Measurements from ENCODE around the gene FAAP20.
A peak's percentile ranks its signal among the peaks of the same experiment; 100 is the strongest.

FAAP20 gene

DNA sequence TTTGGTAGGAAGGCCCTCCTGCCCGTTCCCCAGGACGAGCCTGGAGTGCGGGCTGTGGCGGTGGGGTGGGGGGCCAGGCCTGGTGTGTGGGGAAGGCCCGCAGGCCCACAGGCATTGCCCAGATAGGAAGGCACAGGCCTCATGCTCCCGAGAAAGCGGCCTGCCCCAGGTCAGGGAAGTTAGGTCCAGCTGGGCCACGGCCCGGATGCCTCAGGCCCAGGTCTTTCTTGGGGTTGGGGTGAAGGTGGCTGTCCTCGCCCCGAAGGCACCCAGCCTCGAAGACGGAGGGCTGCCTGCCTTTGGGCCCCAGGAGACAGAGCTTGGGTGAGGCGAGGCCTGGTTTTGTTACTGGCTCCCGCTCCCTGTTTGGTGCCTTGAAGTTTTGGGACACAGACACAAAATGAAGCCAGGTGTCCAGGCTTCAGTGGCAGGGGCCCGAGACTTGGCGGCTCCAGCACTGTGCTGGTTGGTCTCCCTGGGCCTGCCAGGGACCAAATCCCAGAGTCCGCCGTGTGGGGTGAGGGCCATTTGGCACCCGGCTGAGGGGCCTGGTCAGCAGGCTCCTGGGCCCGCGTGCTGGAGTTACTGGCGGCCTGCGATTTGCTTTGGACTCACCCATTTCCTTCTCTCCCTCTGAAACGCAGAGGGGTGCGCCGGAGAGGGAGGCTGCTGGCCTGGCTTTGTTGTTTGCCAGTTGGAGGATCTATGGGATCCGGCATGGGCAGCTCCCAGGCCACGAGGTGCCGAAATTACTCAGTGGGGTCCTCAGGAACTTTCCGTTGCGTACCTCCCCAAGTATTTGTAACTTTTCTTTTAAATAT is 35.5 kb upstream of the FAAP20 start:
- DNase-seq = no peak

DNA sequence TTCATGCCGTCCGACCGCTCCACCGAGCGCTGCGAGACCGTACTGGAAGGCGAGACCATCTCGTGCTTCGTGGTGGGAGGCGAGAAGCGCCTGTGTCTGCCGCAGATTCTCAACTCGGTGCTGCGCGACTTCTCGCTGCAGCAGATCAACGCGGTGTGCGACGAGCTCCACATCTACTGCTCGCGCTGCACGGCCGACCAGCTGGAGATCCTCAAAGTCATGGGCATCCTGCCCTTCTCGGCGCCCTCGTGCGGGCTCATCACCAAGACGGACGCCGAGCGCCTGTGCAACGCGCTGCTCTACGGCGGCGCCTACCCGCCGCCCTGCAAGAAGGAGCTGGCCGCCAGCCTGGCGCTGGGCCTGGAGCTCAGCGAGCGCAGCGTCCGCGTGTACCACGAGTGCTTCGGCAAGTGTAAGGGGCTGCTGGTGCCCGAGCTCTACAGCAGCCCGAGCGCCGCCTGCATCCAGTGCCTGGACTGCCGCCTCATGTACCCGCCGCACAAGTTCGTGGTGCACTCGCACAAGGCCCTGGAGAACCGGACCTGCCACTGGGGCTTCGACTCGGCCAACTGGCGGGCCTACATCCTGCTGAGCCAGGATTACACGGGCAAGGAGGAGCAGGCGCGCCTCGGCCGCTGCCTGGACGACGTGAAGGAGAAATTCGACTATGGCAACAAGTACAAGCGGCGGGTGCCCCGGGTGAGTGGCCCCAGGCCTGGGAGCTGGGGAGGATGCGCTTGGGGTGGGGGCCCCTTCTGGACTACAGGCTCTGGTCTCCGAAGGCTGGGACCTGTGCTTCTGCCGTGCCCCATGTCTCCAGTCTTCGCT is 34.7 kb upstream of the FAAP20 start:
- peak; percentile 60 for DNase-seq

DNA sequence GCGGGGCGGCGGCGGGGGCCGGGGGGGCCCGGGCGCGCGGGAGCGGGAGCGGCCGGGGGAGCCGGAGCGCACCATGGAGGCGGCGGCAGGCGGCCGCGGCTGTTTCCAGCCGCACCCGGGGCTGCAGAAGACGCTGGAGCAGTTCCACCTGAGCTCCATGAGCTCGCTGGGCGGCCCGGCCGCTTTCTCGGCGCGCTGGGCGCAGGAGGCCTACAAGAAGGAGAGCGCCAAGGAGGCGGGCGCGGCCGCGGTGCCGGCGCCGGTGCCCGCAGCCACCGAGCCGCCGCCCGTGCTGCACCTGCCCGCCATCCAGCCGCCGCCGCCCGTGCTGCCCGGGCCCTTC is 34.1 kb upstream of the FAAP20 start:
- DNase-seq = peak; percentile 46

DNA sequence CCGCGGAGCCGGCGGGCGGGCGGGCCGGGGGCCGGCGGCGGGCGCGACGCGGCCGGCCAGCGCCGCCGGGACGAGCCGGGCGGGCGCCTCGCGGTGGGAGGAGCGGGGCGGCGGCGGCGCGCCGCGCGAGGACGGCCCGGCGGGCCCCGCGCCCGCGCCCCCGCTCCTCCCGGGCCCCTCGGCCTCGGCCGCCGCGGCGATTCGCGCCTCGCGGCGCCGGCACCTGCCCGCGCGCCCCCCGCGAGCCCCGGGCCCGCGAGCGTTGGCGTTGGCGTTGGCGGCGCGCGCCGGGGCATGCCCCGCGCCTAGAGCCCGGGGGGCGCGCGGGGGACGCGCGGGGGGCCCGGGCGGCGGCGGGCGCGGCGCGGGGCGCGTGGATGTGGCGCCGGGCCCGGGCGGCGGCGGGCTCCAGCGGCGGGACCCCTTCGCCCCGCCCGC is 33.6 kb upstream of the FAAP20 start, which contains the start of gene SKI:
Gene SKI, plus strand, starts transcription at position 163 of the 438 bp plus-strand sequence. CDS start 448 bp downstream, outside the sequence.
- no peak for DNase-seq

DNA sequence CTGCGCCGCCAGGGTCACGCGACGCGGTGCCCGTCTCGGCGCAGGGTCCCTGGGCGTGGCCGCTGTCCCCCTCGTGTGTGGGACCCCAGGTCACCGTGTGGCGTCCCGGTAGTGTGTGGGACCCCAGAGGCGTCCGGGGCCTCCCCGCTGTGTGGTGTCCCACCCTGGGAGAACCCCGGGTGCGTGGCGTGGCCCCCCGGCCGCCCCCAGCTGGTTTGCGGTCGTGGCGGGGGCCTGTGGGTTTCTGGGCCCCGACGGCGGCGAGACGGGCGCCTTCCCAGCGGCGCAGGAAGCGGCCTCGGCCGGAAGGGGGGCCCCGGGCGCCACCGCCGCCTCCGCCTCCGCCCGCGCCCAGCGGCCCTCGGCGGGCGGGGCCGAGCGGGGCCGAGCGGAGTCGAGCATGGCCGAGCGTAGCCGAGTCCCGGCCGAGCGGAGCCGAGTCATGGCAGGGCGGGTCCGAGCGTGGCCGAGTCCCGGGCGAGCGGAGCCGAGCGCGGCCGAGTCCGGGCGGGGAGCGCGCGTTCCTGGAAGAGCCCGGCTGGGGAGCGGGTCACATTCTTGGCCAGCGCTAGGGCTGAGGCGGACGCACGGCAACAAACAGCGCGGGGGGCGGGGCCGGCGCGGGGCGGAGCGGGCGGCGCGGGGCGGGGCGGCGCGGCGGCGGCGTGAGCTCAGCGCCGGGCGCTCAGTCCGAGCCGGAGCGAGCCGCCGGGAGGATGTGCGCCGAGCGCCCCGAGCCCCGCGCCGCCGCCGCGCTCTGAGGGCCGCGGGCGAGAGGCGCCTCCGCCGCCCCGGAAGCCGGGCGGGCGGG is 33.0 kb upstream of the FAAP20 start:
- peak; percentile 94 for DNase-seq

DNA sequence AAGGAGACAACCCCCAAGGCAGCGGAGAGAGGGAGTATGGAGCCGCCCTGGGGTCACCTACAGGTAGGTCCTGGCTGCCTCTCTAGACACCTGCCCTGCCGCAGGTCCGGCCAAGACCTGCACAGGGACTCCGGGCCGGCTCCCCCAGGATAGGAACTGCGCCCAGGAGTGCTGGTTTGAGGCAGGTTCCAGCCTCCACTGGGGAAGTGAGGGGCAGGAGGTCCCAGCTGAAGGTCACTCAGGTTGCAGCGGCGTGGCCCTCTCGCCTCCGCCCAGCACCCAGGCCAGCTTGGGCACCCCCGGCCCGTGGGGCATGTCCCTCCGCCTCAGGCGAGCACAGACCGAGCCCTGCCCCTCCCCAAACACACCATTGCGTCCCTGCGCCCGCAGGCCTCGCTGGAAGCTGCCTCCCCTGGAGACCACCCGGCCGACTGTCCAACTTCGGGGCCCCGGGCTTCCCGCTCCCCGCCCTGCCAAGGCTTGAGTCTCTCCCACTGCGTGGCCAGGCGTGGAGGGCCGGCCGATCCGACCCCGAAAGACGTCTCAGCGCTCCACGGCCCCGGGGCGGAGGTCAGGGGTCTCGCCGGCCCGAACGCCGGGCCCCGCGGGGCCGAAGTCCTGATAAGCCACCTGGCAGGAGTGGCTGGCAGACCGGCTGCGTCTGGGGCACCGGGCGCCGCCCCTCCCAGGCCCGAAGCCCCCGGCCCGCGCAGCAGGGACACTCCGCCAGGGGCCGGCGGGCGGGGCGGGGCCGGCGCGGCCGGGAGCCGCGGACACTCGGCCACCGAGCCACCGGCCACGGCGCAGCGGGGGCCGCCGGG is 32.2 kb upstream of the FAAP20 start:
- no peak for DNase-seq

DNA sequence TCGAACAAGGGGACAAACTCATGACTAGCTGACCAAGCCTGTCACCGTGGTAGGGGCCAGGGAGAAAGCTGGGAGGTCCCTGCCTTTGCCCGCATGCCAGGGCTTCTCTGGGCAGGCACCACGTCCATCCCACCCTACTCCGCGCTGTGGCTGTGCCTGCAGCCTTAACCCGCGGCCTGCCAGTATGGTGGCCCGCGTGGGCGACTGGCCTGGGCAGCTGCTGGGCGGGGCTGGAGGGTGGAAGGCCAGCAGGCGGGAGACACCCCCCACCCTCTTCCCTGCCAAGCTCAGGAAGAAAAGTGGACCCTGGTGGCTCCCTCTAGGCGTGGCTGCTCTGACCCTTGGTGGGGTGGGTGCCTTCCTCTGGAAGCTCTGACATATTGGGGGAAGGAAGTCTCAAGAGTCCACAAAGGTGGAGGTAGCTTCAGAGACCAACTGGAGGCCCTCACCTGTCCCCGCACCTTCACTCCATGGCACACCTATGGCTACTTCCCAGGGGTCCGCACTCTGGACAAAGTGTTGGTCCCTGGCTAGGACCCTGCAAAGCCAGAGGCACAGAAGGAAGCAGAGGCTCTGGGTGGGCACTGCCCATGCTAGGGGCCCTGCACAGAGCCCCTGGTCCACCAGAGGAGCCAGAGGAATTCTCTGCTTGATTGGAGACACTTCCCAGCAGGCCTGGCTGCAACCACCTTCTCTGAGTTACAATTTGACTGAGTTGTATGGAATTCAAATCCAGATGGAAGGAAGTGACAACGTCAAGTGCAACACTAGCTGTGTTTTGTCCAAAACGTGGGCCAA is 30.3 kb upstream of the FAAP20 start:
- DNase-seq = no peak

DNA sequence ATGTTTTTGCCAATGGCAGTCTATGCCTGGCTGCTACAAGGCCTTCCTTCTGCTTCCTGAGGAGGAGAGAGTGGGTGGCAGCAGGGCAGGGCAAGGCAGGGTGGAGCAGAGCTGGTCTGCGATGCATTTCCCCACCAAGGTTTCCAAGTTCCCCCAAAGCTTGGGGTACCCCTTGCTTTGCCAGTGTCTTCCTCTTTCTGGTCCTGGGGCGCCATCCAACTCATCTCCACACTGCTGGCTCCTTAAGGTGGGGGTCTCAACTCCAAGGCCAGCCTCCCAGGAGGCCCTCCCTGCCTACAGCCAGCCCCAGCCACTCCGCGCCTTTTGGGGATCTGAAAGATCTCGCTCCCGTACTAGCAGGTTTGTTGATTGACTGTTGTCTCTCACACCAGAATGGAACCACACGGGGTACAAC is 29.6 kb upstream of the FAAP20 start:
- no peak for DNase-seq

DNA sequence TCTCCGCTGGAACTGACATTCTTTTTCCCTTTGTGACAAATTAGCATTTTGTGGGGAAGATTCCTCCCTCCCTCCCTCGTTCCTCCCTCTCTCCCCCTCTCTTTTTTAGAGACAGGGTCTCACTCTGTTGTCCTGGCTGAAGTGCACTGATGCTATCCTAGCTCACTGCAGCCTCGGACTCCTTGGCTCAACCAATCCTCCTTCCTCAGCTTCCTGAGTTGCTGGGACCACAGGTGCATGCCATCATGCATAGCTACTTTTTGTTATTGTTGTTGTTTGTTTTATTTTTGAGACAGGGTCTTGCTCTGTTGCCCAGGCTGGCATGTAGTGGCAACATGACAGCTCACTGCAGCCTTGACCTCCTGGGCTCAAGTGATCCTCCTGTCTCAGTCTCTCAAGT is 26.7 kb upstream of the FAAP20 start:
- no peak for DNase-seq

DNA sequence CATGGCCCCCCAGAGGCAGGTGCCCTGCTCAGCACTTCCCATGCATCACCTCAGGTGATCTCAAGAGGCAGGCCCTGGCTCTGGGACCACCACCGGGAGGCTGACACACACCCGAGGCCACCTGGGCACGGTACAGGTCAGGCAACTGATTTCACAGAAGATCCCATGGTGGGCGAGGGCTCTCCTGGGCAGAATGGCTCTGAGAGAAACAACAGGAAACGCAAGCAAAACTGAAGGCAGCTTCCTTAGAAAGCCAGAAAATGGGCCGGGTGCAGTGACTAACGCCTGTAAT is 22.1 kb upstream of the FAAP20 start:
- DNase-seq = no peak

DNA sequence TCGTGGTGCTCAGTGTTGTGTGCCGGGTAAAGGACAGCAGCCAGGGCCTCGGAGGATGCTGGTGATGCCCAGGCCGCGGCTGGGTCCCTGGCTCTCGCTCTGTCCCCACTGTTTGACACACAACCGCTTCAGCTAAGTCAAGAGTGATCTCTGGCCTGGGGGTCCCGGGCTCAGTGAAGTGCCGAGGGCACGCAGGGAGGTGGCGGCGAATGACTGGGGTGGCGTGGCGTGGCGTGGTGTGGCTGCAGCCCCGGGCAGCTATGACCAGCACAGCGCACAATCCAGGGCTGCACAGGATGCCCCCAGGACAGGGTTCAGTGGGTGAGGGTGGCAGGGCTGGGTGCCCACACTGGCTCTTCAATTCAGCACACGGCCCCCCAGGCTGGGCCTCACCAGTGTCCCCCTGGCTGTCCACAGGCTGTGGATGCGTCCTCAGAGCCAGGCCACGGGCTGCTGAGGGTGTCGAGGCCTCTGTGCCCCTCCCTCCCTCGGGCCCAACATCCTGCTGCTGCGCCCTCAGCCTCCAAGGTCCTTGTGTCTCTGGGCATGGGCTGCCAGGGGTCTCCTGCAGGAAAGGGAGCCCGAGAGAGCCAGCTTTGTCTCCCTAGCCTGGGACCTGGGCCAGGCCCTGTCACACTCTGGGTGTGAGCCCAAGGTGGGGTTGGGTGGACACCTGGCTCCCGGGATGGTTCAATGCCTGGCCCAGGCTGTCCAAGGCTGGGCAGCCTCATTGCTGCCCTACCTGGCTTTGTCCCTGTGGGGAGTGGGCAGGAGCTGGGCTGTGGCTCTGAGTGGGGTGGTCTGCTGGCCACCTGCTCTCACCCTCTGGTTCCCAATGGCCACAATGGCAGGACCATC is 21.6 kb upstream of the FAAP20 start:
- DNase-seq = no peak

DNA sequence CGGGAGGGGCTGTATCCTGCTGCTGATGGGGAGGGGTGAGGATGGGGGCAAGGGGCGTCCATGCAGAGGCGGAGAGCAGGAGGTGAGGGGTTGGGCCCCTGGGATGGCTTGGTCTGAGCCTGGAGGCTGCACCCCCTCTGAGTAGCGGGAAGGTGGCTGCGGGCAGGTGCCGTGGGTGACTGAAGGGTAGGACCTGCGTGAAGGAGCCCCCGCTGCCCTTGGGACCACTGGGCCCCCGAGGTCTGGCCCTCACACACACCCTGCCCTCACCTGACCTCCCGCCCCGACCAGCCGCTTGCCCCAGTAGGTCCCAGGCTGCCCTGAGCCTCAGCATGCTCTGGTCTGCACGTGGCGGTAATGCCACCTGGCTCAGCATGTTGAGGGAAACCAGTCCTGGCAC is 20.8 kb upstream of the FAAP20 start:
- DNase-seq = no peak

DNA sequence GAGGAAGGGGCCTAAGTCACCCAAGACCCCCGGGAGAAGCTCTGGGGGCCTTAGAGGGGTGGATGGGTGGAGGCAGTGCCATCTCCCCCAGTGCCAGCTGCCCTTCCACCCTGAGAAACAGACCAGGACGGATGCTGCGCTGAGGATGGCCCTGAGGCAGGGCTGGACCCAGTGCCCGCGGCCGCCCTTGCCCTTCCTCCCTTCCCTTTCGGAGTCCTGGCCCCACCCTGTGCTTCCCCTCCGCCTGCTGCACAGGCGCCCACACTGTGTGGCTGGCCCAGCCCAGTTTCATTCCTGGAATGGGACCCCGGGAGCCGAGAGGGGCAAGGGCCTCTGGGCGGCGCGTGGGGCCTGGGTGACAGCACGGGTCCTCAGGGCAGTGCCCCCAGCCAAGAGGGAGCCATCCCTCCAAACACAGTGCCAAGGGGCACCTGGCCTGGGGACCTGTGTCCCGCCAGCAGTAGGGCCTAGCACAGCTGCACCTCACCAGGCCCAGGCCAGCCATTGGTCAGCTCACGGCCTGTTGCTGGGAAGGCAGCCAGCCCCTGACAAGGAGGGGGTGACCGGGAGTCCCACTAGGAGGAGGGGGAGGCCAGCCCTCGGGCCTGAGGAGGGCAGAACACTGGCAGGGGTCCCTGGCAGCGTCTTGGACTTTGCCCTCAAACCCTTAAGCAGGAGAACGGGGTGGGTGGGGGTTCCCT is 20.1 kb upstream of the FAAP20 start:
- no peak for DNase-seq

DNA sequence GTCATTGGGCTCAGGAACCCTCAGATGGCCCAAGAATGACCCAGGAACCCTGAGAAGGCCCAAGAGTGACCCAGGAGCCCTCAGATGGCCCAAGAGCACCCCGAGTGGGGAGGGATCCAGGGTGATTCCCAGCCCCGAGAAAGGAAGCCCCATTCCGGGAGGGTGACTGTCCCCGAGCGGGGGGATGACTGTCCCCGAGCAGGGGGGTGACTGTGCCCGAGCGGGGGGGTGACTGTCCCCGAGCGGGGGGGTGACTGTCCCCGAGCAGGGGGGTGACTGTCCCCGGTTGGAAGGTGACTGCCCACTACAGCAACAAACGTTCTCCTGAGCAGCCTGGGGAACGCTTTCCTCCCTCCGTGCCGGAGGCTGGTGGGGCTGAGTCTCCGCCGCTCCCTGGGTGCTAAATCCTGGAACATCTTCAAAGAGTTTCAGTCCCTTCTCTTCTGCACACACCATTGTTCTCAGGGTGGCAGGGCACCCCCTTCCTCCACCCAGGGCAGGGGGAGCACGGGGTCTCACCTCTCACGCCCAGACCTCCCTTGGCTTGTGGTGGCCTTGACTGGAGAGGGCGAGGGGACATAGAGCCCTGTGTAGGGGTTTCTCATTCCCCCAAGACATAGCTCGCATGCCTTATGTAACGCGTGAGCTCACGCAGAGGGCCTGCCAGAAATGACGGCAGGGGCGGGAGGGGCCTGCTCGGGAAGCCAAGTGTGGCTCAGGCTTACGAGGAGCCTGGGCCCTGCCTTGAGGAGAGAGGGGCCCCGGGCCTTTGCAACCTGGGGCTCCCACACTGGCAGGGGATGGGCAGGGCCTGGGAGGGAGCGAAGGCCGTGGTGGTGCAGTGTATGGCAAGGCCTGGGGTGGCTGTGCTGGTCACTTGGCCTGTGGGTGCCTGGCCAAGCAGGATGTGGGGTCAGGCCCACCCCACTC is 19.3 kb upstream of the FAAP20 start:
- DNase-seq = no peak

DNA sequence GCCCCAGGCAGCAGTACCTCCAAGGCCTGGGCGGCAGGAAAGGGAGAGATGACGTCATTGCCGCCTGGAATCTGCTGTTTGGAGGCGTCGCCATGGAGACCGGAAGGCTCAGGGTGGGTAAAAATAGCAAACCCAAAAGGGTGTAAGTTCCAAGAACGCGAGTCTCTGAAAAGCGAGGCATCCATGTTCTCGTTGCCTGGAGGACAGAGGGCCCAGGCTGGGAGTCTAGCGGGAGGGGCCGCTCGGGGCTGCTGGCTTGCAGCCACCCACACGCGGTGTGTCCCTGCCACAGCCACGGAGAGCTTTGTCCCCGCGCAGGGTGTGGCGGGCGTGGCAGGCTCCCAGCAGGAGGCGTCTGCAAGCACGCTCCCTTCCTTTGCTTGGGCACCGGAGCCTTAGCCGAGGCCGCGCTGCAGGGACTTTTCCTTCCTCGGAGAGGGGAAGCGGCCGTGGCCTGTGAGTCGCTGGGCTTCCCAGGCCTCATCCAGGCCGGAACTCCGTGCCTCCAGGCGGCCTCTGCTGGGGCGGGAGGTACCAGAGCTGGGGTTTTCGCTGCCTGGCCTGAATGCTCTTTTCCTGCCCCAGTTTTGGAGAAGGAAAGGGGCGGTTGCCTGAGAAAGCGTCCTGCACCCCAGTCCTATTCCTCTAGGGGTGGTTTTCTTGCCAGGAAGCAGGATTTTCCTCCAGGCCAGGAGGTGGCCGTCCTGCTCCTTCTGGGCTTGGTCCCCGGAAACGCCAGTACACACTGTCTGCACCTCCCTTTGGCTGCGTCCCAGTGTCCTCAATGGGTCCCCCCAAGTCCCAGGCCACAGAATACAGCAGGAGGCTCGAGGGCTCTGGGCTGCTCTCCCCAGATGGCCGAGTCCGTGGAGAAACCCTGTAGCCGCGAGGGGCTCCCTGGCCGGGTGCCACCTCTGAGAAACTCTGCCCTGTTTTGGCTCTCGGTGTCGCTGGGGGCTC is 18.2 kb upstream of the FAAP20 start:
- DNase-seq = peak; percentile 53

DNA sequence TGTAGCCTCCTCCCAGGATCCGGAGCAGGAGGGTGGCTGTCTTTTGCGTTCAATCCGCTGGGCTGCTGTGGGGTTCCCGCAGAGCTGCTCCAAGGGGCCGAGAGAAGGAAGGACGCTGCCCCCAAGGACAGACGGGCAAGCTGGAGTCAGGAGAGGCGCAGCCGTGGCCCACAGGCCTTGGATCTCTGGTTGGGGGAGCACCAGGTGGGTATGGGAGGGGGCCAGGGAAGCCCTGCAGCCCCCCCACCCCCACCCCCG is 17.6 kb upstream of the FAAP20 start:
- no peak for DNase-seq

DNA sequence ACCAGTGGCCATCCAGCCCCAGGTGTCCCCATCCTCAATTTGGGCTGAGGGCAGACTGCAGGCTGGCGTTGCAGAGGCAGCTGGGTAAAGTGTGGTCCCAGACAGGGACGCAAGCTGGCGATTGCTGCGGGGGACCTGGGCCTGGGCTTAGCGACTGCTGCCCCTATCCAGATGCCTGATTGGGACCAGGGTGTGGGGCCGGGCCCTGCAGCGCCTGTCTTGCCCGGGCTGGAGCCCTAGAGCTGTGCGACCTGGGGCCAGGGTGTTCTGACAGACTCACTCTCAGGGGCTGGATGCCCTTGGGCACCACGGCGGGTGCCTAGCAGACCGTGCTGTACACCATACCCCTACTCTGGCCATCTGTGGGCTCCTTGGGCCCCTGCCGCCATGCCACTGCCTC is 16.2 kb upstream of the FAAP20 start:
- DNase-seq = no peak

DNA sequence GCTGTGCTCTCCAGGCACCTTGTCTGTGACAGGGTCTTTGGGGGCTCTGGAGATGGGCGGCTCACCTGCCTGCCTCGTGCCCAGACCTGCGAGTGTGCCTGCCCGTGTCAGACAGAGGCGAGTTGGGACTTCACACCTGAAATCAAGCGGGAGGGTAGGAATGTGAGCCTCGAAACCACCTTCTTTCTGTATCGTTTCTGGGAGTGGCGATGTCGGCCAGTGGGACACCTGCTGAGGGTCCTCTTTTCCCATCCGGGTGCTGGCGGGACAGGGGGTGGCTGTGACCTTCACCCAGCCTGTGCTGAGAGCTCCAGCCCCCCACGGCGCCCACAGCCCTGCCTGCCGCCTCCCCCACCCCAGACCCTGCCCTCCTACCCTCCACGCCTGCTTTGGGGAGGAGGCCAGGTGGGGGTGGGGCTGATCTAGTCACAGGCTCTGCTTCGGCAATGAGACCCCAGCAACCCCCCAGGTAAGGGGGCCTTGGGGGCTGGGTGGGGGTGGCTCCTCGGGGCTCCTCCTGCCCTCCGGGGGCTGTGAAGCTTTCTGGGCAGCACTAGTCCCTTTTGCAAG is 15.6 kb upstream of the FAAP20 start:
- no peak for DNase-seq

Measured in activated naive CD4-positive, alpha-beta T cell treated with anti-CD3 and anti-CD28 coated beads, Interleukin-2, amount 50 U/mL, for 16 hours (primary cell).